Measurements from ENCODE around the gene ANKRD31. TPM values are rescaled to one million over a fixed set of nuclear protein-coding genes. Genes with fewer than 3 reads are reported as not detected.
"Not testable (repeated sequence)": the region's sequence is repeated elsewhere in the genome, so short reads cannot be mapped to it uniquely, and the experiment has no call there.

ANKRD31 gene
- total RNA-seq, 1 experiment from 2014 or later = 0.30 TPM

GRCh38 chr5:75114311-75114710 lies 122.4 kb downstream of the ANKRD31 start:
- H3K27ac ChIP-seq (ENCODE audit: low read depth, low read length); RAD21 ChIA-PET (ENCODE audit: low non-redundant PET in 1 of 2, low total read pairs in 2 of 2, uncharacterized antibody in 2 of 2, unreplicated experiment in 2 of 2); H2AFZ ChIP-seq (ENCODE audit: low read depth, low read length, poor library complexity, severe bottlenecking); DNase-seq (ENCODE audit: low read depth, low spot score); H3K9ac ChIP-seq (ENCODE audit: low read length); H3K4me2 ChIP-seq (ENCODE audit: low read length); H3K36me3 ChIP-seq (ENCODE audit: control insufficient read depth in 1 of 2, insufficient read depth in 2 of 2, low read length in 2 of 2); H3K9me2 ChIP-seq (ENCODE audit: insufficient read depth); POLR2A ChIA-PET; H3K79me2 ChIP-seq (ENCODE audit: insufficient read depth, low read length); intact Hi-C loops (cut with micrococcal nuclease); BruUV-seq (replicated peaks); ATAC-seq; H4K20me1 ChIP-seq (ENCODE audit: insufficient read depth); CTCF ChIA-PET; H3K27me3 ChIP-seq (ENCODE audit: insufficient read depth, low read length); H3K4me3 ChIP-seq (replicated peaks in 1 of 2; ENCODE audit: low read depth in 1 of 2, low read length in 2 of 2); H3K9me3 ChIP-seq (ENCODE audit: control insufficient read depth in 1 of 2, insufficient read depth in 1 of 2, low read depth in 1 of 2, low read length in 2 of 2): not testable (repeated sequence)
- H3K4me1 ChIP-seq (ENCODE audit: control insufficient read depth in 1 of 2, insufficient read depth in 2 of 2, low read length in 2 of 2) = peaks cover 2 to 11% of the 10 kb centered on the region in 2 experiments; a peak in 2 of 4 replicates

GRCh38 chr5:75113354-75114113 lies 123.1 kb downstream of the ANKRD31 start:
- H3K27ac ChIP-seq (ENCODE audit: low read depth, low read length) = no peak overlapping the region
- peaks cover 2 to 11% of the 10 kb centered on the region in 2 experiments; a peak in 2 of 4 replicates for H3K4me1 ChIP-seq (ENCODE audit: control insufficient read depth in 1 of 2, insufficient read depth in 2 of 2, low read length in 2 of 2)
- intact Hi-C loops (cut with micrococcal nuclease) = no loop called here
- no peaks in the 10 kb centered on the region for H3K9me3 ChIP-seq (ENCODE audit: control insufficient read depth in 1 of 2, insufficient read depth in 1 of 2, low read depth in 1 of 2, low read length in 2 of 2)
- ATAC-seq (no peak), DNase-seq (ENCODE audit: low read depth, low spot score) (no peak)
- H3K79me2 ChIP-seq (ENCODE audit: insufficient read depth, low read length) = no peaks in the 10 kb centered on the region
- POLR2A ChIA-PET = no interaction called here
- H3K27me3 ChIP-seq (ENCODE audit: insufficient read depth, low read length) = no peaks in the 10 kb centered on the region
- no peak overlapping the region for H2AFZ ChIP-seq (ENCODE audit: low read depth, low read length, poor library complexity, severe bottlenecking)
- RAD21 ChIA-PET (ENCODE audit: low non-redundant PET in 1 of 2, low total read pairs in 2 of 2, uncharacterized antibody in 2 of 2, unreplicated experiment in 2 of 2) = no interaction called here
- no TSS peak for BruUV-seq (replicated peaks)
- no peaks in the 10 kb centered on the region for H3K36me3 ChIP-seq (ENCODE audit: control insufficient read depth in 1 of 2, insufficient read depth in 2 of 2, low read length in 2 of 2)
- CTCF ChIA-PET = no interaction called here
- H4K20me1 ChIP-seq (ENCODE audit: insufficient read depth) = no peaks in the 10 kb centered on the region
- no peak overlapping the region for H3K4me3 ChIP-seq (replicated peaks in 1 of 2; ENCODE audit: low read depth in 1 of 2, low read length in 2 of 2)
- H3K9ac ChIP-seq (ENCODE audit: low read length) = no peak overlapping the region
- no peaks in the 10 kb centered on the region for H3K9me2 ChIP-seq (ENCODE audit: insufficient read depth)
- no peak overlapping the region for H3K4me2 ChIP-seq (ENCODE audit: low read length)
- TF ChIP-seq CBX3 (IDR thresholded peaks at IDR 0.05; ENCODE audit: low read depth) (no peak), TCF7L2 (IDR thresholded peaks at IDR 0.05; ENCODE audit: borderline replicate concordance, extremely low read depth, insufficient read depth, insufficient read length) (no peak), POLR2AphosphoS5 (IDR thresholded peaks at IDR 0.05; ENCODE audit: low read depth, low read length) (no peak), MAX (IDR thresholded peaks at IDR 0.05) (no peak), ZFX (IDR thresholded peaks at IDR 0.05) (no peak), REST (IDR thresholded peaks at IDR 0.05; ENCODE audit: low read depth) (no peak), ZBTB33 (IDR thresholded peaks at IDR 0.05; ENCODE audit: extremely low read depth, insufficient replicate concordance, low read length) (no peak), YY1 (IDR thresholded peaks at IDR 0.05; ENCODE audit: extremely low read depth, insufficient replicate concordance, low read depth, low read length) (no peak), ZNF274 (IDR thresholded peaks at IDR 0.05; ENCODE audit: low read depth, low read length) (no peak), ATF3 (IDR thresholded peaks at IDR 0.05) (no peak), FOSL1 (IDR thresholded peaks at IDR 0.05; ENCODE audit: low read depth) (no peak), EGR1 (IDR thresholded peaks at IDR 0.05; ENCODE audit: low read depth) (no peak)

Data from HCT116 (cell line).